GM23338 (cell line): ENCODE data around the gene ANKLE2. TPM values are rescaled to one million over a fixed set of nuclear protein-coding genes. Genes with fewer than 3 reads are reported as not detected.

Experiments
- ATAC-seq: fragments of 200-7000 bp; cut with Tn5 transposase; 3 replicates; pipeline ENCODE4 v1.9.1; 2020
- DNase-seq: peaks from one replicate; pipeline ENCODE4 v3.0.0-alpha.2; 2015; ENCODE audit warnings: low spot score
- H2AFZ ChIP-seq: fragments of 200-600 bp; sonication (generic); 2 replicates; pipeline ENCODE4 v1.8.0; 2016; ENCODE audit warnings: antibody characterized with exemption, mild to moderate bottlenecking, moderate library complexity
- H3F3A ChIP-seq: fragments of 200-600 bp; sonication (generic); replicated peaks from 2 replicates; pipeline ENCODE4 v1.8.0; 2017; ENCODE audit warnings: antibody characterized with exemption, mixed run types, low read depth
- H3K27ac ChIP-seq: fragments of 200-600 bp; sonication (generic); 2 replicates; pipeline ENCODE4 v1.6.1; 2016; ENCODE audit warnings: low read depth
- H3K27me3 ChIP-seq: fragments of 200-600 bp; sonication (generic); 2 replicates; pipeline ENCODE4 v1.8.0; 2016; ENCODE audit warnings: mild to moderate bottlenecking, mixed run types, moderate library complexity; ENCODE audit not compliant: insufficient read depth
- H3K36me3 ChIP-seq: fragments of 200-600 bp; sonication (generic); 2 replicates; pipeline ENCODE4 v1.8.0; 2016; ENCODE audit warnings: mild to moderate bottlenecking; ENCODE audit not compliant: insufficient read depth
- H3K4me1 ChIP-seq: fragments of 200-600 bp; sonication (generic); 2 replicates; pipeline ENCODE4 v1.8.0; 2016; ENCODE audit warnings: mild to moderate bottlenecking, moderate library complexity; ENCODE audit not compliant: insufficient read depth
- H3K4me2 ChIP-seq: fragments of 200-600 bp; sonication (generic); 2 replicates; pipeline ENCODE4 v1.7.1; 2017; ENCODE audit warnings: mixed run types
- H3K4me3 ChIP-seq: fragments of 200-600 bp; sonication (generic); 2 replicates; pipeline ENCODE4 v1.6.1; 2016; ENCODE audit warnings: mixed run types
- H3K79me2 ChIP-seq: fragments of 200-600 bp; sonication (generic); replicated peaks from 2 replicates; pipeline ENCODE4 v1.8.0; 2017; ENCODE audit warnings: mild to moderate bottlenecking; ENCODE audit not compliant: insufficient read depth
- H3K9me2 ChIP-seq: fragments of 200-600 bp; sonication (generic); 2 replicates; pipeline ENCODE4 v1.8.0; 2017; ENCODE audit not compliant: insufficient read depth
- H4K20me1 ChIP-seq: fragments of 200-600 bp; sonication (generic); replicated peaks from 2 replicates; pipeline ENCODE4 v1.8.0; 2017; ENCODE audit warnings: mild to moderate bottlenecking; ENCODE audit not compliant: insufficient read depth
- H3K27ac Mint-ChIP-seq: 2 replicates; pipeline ENCODE4 v1.8.0; 2020; ENCODE audit warnings: inconsistent platforms, mild to moderate bottlenecking, moderate library complexity, mixed read lengths
- H3K27me3 Mint-ChIP-seq: 3 replicates; pipeline ENCODE4 v1.8.0; 2022; ENCODE audit warnings: low read depth, mild to moderate bottlenecking, moderate library complexity, mixed read lengths, inconsistent platforms; ENCODE audit not compliant: insufficient read depth, poor library complexity
- H3K36me3 Mint-ChIP-seq: 3 replicates; pipeline ENCODE4 v1.8.0; 2021; ENCODE audit warnings: low read depth, mild to moderate bottlenecking, inconsistent platforms, moderate library complexity, mixed read lengths
- H3K4me1 Mint-ChIP-seq: 3 replicates; pipeline ENCODE4 v1.8.0; 2020; ENCODE audit warnings: mild to moderate bottlenecking, inconsistent platforms, mixed read lengths
- H3K4me3 Mint-ChIP-seq: 3 replicates; pipeline ENCODE4 v1.8.0; 2021; ENCODE audit warnings: moderate library complexity, mild to moderate bottlenecking, inconsistent platforms, mixed read lengths
- H3K9me3 Mint-ChIP-seq: 3 replicates; pipeline ENCODE4 v1.8.0; 2020; ENCODE audit warnings: moderate library complexity, mild to moderate bottlenecking, inconsistent platforms, mixed read lengths
- CREB1 ChIP-seq: fragments of 250-450 bp; sonication (Bioruptor Pico); IDR thresholded peaks from 2 replicates; pipeline ENCODE4 v1.5.0; 2020; ENCODE audit warnings: low read depth, mild to moderate bottlenecking, moderate library complexity
- EZH2 ChIP-seq: fragments of 200-600 bp; sonication (generic); IDR thresholded peaks from one replicate; pipeline ENCODE4 v1.8.0; 2017; ENCODE audit warnings: antibody characterized with exemption, mild to moderate bottlenecking, low read depth; ENCODE audit not compliant: unreplicated experiment
- JUNB ChIP-seq: IDR thresholded peaks from one replicate; pipeline ENCODE4 v1.6.1; 2016; ENCODE audit warnings: antibody characterized with exemption; ENCODE audit not compliant: unreplicated experiment
- POLR2AphosphoS5 ChIP-seq: IDR thresholded peaks from 2 replicates; pipeline ENCODE4 v1.6.1; 2016; ENCODE audit warnings: antibody characterized with exemption, low read depth
- REST ChIP-seq: IDR thresholded peaks from one replicate; pipeline ENCODE4 v1.6.1; 2018; ENCODE audit warnings: antibody characterized with exemption; ENCODE audit not compliant: unreplicated experiment
- STAT1 ChIP-seq: IDR thresholded peaks from one replicate; pipeline ENCODE4 v1.6.1; 2016; ENCODE audit warnings: antibody characterized with exemption; ENCODE audit not compliant: unreplicated experiment
- polyA plus RNA-seq: library from polyadenylated mRNA; unstranded; fragments of >200 nt; fragmentation: Nextera tagmentation; extraction: Ambion mirVana; gene quantifications from 2 replicates; pipeline ENCODE4 v1.2.1, GENCODE V29; 2016
- total RNA-seq: library from RNA; depleted of rRNA; stranded (reverse); fragments of >200 nt; shearing (Covaris generic); gene quantifications from 2 replicates; pipeline ENCODE4 v1.2.3, GENCODE V29; 2014
- TF ChIP-seq, protein P1 (sequence below): fragments of 250-450 bp; sonication (Bioruptor Pico); IDR thresholded peaks from 2 replicates; pipeline ENCODE4 v1.5.0; 2020; ENCODE audit warnings: mild to moderate bottlenecking, moderate library complexity

ANKLE2 gene
- total and polyA plus RNA-seq, 2 experiments from 2014 or later: 27.2 to 63.7 TPM

DNA sequence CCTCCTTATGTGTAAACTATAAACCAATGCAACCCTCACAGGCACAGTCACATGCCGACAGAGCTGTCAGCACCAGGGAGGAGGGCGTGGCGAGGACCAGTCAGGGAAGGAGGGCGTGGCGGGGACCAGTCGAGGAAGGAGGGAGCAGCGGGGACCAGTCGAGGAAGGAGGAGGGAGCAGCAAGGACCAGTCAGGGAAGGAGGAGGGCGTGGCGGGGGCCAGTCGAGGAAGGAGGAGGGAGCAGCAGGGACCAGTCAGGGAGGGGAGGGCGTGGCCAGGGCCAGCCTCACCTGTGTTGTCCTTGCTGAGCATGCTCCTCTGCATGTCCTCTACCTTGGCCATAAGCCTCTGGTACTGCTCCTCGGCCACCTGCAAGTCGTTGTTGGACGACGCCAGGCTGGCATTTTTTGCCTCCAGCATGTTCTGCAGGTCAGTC, 42.8 kb upstream of the ANKLE2 start (continued):
- TF ChIP-seq, protein P1, sequence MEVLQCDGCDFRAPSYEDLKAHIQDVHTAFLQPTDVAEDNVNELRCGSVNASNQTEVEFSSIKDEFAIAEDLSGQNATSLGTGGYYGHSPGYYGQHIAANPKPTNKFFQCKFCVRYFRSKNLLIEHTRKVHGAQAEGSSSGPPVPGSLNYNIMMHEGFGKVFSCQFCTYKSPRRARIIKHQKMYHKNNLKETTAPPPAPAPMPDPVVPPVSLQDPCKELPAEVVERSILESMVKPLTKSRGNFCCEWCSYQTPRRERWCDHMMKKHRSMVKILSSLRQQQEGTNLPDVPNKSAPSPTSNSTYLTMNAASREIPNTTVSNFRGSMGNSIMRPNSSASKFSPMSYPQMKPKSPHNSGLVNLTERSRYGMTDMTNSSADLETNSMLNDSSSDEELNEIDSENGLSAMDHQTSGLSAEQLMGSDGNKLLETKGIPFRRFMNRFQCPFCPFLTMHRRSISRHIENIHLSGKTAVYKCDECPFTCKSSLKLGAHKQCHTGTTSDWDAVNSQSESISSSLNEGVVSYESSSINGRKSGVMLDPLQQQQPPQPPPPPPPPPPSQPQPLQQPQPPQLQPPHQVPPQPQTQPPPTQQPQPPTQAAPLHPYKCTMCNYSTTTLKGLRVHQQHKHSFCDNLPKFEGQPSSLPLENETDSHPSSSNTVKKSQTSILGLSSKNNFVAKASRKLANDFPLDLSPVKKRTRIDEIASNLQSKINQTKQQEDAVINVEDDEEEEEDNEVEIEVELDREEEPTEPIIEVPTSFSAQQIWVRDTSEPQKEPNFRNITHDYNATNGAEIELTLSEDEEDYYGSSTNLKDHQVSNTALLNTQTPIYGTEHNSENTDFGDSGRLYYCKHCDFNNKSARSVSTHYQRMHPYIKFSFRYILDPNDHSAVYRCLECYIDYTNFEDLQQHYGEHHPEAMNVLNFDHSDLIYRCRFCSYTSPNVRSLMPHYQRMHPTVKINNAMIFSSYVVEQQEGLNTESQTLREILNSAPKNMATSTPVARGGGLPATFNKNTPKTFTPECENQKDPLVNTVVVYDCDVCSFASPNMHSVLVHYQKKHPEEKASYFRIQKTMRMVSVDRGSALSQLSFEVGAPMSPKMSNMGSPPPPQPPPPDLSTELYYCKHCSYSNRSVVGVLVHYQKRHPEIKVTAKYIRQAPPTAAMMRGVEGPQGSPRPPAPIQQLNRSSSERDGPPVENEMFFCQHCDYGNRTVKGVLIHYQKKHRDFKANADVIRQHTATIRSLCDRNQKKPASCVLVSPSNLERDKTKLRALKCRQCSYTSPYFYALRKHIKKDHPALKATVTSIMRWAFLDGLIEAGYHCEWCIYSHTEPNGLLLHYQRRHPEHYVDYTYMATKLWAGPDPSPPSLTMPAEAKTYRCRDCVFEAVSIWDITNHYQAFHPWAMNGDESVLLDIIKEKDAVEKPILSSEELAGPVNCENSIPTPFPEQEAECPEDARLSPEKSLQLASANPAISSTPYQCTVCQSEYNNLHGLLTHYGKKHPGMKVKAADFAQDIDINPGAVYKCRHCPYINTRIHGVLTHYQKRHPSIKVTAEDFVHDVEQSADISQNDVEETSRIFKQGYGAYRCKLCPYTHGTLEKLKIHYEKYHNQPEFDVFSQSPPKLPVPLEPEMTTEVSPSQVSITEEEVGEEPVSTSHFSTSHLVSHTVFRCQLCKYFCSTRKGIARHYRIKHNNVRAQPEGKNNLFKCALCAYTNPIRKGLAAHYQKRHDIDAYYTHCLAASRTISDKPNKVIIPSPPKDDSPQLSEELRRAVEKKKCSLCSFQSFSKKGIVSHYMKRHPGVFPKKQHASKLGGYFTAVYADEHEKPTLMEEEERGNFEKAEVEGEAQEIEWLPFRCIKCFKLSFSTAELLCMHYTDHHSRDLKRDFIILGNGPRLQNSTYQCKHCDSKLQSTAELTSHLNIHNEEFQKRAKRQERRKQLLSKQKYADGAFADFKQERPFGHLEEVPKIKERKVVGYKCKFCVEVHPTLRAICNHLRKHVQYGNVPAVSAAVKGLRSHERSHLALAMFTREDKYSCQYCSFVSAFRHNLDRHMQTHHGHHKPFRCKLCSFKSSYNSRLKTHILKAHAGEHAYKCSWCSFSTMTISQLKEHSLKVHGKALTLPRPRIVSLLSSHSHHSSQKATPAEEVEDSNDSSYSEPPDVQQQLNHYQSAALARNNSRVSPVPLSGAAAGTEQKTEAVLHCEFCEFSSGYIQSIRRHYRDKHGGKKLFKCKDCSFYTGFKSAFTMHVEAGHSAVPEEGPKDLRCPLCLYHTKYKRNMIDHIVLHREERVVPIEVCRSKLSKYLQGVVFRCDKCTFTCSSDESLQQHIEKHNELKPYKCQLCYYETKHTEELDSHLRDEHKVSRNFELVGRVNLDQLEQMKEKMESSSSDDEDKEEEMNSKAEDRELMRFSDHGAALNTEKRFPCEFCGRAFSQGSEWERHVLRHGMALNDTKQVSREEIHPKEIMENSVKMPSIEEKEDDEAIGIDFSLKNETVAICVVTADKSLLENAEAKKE: no peak
- TF ChIP-seq JUNB: no peak
- TF ChIP-seq EZH2: no peak

DNA sequence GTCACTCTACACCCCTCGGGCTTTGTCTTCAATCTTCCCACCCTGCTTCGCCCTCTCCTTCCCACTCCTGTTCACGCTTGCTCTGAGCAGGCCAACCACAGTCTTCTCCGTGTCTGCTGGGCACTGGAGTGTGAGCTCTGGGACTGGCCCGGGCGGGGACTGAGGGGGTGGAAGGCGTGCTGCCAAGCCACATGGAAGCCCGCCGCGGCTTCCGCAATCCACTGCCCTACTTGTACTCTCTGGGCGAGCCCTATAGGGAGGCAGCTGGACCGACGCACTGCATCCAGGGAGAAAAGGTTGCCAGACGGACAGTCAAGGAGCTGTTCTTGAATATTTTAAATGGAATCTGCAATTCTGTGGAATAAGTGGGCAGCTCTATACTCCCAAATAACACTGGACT, 42.3 kb upstream of the ANKLE2 start:
- Histone ChIP-seq H3K27me3 (no peaks in the 10 kb centered on the region), H3K36me3 (peaks cover 14% of the 10 kb centered on the region; the same call in 1 of the 2 replicates), H3K27ac (no peak overlapping the region), H3K4me3 (no peak overlapping the region), H3K4me1 (no peaks in the 10 kb centered on the region), H3K4me2 (no peak overlapping the region), H3K9me2 (no peaks in the 10 kb centered on the region), H4K20me1 (peaks cover 12% of the 10 kb centered on the region), H3K79me2 (peaks cover 8% of the 10 kb centered on the region; the same call in 1 of the 2 replicates), H2AFZ (no peak overlapping the region), H3F3A (peaks cover 12% of the 10 kb centered on the region; the same call in 1 of the 2 replicates)
- Mint-ChIP-seq H3K27ac (no peak overlapping the region), H3K9me3 (no peaks in the 10 kb centered on the region; the same call in 2 of the 3 replicates), H3K4me1 (no peaks in the 10 kb centered on the region), H3K36me3 (peaks cover 74% of the 10 kb centered on the region), H3K4me3 (no peak overlapping the region), H3K27me3 (peaks cover 8% of the 10 kb centered on the region)
- no peak for DNase-seq
- TF ChIP-seq STAT1 (no peak), REST (no peak), POLR2AphosphoS5 (no peak), CREB1 (CRISPR knock-in tag) (no peak)
- ATAC-seq: no peak
